H1 (cell line): ENCODE measurements around the gene ME1. TPM values are rescaled to one million over a fixed set of nuclear protein-coding genes. Genes with fewer than 3 reads are reported as not detected.

Source experiments
- CTCF ChIA-PET: fragments of 300-600 bp; sonication (Branson Sonifier 250); formaldehyde crosslinking; loops from one replicate; lab custom pipeline; 2021; ENCODE audit not compliant: partially characterized antibody; lab: Charles Lee
- POLR2A ChIA-PET: fragments of 300-600 bp; sonication (Branson Sonifier 250); formaldehyde crosslinking; loops from one replicate; lab custom pipeline; 2021; ENCODE audit warnings: inconsistent platforms; ENCODE audit not compliant: partially characterized antibody; lab: Charles Lee
- DNase-seq, 2 experiments: peaks; one replicate each; pipeline versions ENCODE4 v3.0.0 to v3.0.0-alpha.2; 2010 to 2022; ENCODE audit warnings: low spot score in 2 of 2, low read depth in 1 of 2, mixed read lengths in 1 of 2
- FAIRE-seq: peaks from 2 replicates; lab custom pipeline; 2011; peaks lifted over from hg19 to GRCh38; lab: Jason Lieb, UNC
- H2AFZ ChIP-seq: 2 replicates; pipeline ENCODE4 v1.8.1; 2012; ENCODE audit warnings: low read length, inconsistent platforms
- H2AK5ac ChIP-seq: 2 replicates; pipeline ENCODE4 v1.6.1; 2013; ENCODE audit warnings: low read depth, low read length
- H2BK120ac ChIP-seq: replicated peaks from 2 replicates; pipeline ENCODE3; 2013; ENCODE audit warnings: low read depth, low read length, inconsistent platforms
- H2BK12ac ChIP-seq: 2 replicates; pipeline ENCODE4 v1.6.1; 2013; ENCODE audit warnings: low read depth, low read length
- H2BK15ac ChIP-seq: 2 replicates; pipeline ENCODE4 v1.6.1; 2013; ENCODE audit warnings: low read length
- H2BK20ac ChIP-seq: 2 replicates; pipeline ENCODE4 v1.6.1; 2013; ENCODE audit warnings: low read length
- H2BK5ac ChIP-seq: 2 replicates; pipeline ENCODE4 v1.6.1; 2013; ENCODE audit warnings: low read depth, low read length
- H3K14ac ChIP-seq: 2 replicates; pipeline ENCODE4 v1.6.1; 2013; ENCODE audit warnings: inconsistent platforms; ENCODE audit not compliant: insufficient read length
- H3K18ac ChIP-seq: 2 replicates; pipeline ENCODE4 v1.6.1; 2013; ENCODE audit warnings: low read length; ENCODE audit errors: extremely low read depth
- H3K23ac ChIP-seq: 2 replicates; pipeline ENCODE4 v1.6.1; 2013; ENCODE audit warnings: inconsistent platforms; ENCODE audit not compliant: insufficient read length
- H3K23me2 ChIP-seq: 2 replicates; pipeline ENCODE4 v1.6.1; 2013; ENCODE audit warnings: low read depth, low read length
- H3K27ac ChIP-seq: 2 replicates; pipeline ENCODE4 v1.6.1; 2011; ENCODE audit warnings: low read depth, low read length, inconsistent platforms
- H3K27me3 ChIP-seq, 4 experiments: replicated peaks in 1 of 4; 1 replicate in 1 of 4; 2 replicates in 3 of 4; pipeline versions ENCODE4 v1.6.1 to v1.8.1; 2011 to 2013; ENCODE audit warnings: low read length in 3 of 4, mild to moderate bottlenecking in 3 of 4, inconsistent platforms in 2 of 4, mixed read lengths in 2 of 4, moderate library complexity in 1 of 4; ENCODE audit not compliant: control insufficient read depth in 3 of 4, insufficient read depth in 3 of 4; ENCODE audit errors: extremely low read depth in 1 of 4
- H3K36me3 ChIP-seq, 4 experiments: 2 replicates each; pipeline versions ENCODE4 v1.6.1 to v1.8.1; 2011 to 2013; ENCODE audit warnings: mild to moderate bottlenecking in 4 of 4, low read length in 3 of 4, moderate library complexity in 2 of 4, control low read depth in 1 of 4, inconsistent platforms in 1 of 4; ENCODE audit not compliant: insufficient read depth in 4 of 4, control insufficient read depth in 2 of 4
- H3K4ac ChIP-seq: replicated peaks from 2 replicates; pipeline ENCODE3; 2013; ENCODE audit warnings: low read length, low read depth, mixed read lengths, inconsistent platforms; ENCODE audit not compliant: insufficient read length
- H3K4me1 ChIP-seq, 4 experiments: replicated peaks in 1 of 4; 1 replicate in 1 of 4; 2 replicates in 3 of 4; pipeline versions ENCODE4 v1.6.1 to v1.8.1; 2011 to 2013; ENCODE audit warnings: low read length in 3 of 4, inconsistent platforms in 2 of 4, mixed read lengths in 1 of 4; ENCODE audit not compliant: insufficient read depth in 4 of 4, control insufficient read depth in 3 of 4
- H3K4me2 ChIP-seq, 2 experiments: 2 replicates each; pipeline versions ENCODE4 v1.6.1 to v1.8.1; 2011 to 2013; ENCODE audit warnings: low read depth in 2 of 2, low read length in 2 of 2, control low read depth in 1 of 2, inconsistent platforms in 1 of 2, mild to moderate bottlenecking in 1 of 2; ENCODE audit not compliant: insufficient read depth in 1 of 2
- H3K4me3 ChIP-seq, 4 experiments: fragments of 200-600, 300-600 bp in 1 of 4; sonication (generic), shearing (Covaris generic), sonication (Bioruptor Twin) in 1 of 4; 2 replicates each; pipeline versions ENCODE4 v1.5.1 to v1.8.1; 2011 to 2016; ENCODE audit warnings: low read length in 4 of 4, low read depth in 3 of 4, control low read depth in 2 of 4, inconsistent platforms in 2 of 4, mild to moderate bottlenecking in 2 of 4, mixed read lengths in 1 of 4, moderate library complexity in 1 of 4; ENCODE audit not compliant: insufficient read depth in 2 of 4; ENCODE audit errors: extremely low read depth in 1 of 4
- H3K56ac ChIP-seq: replicated peaks from 2 replicates; pipeline ENCODE3; 2013; ENCODE audit warnings: low read depth, mild to moderate bottlenecking, mixed read lengths, low read length, inconsistent platforms; ENCODE audit not compliant: insufficient read length
- H3K79me1 ChIP-seq: 2 replicates; pipeline ENCODE4 v1.6.1; 2013; ENCODE audit warnings: low read depth, low read length, control low read depth
- H3K79me2 ChIP-seq, 2 experiments: 2 replicates each; pipeline versions ENCODE4 v1.6.1 to v1.8.1; 2012 to 2013; ENCODE audit warnings: low read length in 2 of 2, mild to moderate bottlenecking in 2 of 2, inconsistent platforms in 1 of 2; ENCODE audit not compliant: insufficient read depth in 2 of 2, control insufficient read depth in 1 of 2
- H3K9ac ChIP-seq, 4 experiments: replicated peaks in 1 of 4; 1 replicate in 1 of 4; 2 replicates in 3 of 4; pipeline versions ENCODE4 v1.6.1 to v1.8.1; 2011 to 2013; ENCODE audit warnings: low read depth in 3 of 4, low read length in 3 of 4, control low read depth in 2 of 4, mild to moderate bottlenecking in 2 of 4, moderate library complexity in 2 of 4, inconsistent platforms in 1 of 4; ENCODE audit errors: extremely low read depth in 1 of 4
- H3K9me3 ChIP-seq, 2 experiments: 2 replicates each; pipeline versions ENCODE4 v1.6.1 to v1.8.1; 2012 to 2013; ENCODE audit warnings: mild to moderate bottlenecking in 2 of 2, moderate library complexity in 2 of 2, control low read depth in 1 of 2, inconsistent platforms in 1 of 2, low read depth in 1 of 2, low read length in 1 of 2, mixed read lengths in 1 of 2; ENCODE audit not compliant: insufficient read depth in 2 of 2
- H4K20me1 ChIP-seq, 2 experiments: replicated peaks in 1 of 2; 2 replicates each; pipeline versions ENCODE3 to v1.8.1; 2011 to 2013; ENCODE audit warnings: inconsistent platforms in 2 of 2, low read length in 2 of 2, mild to moderate bottlenecking in 1 of 2; ENCODE audit not compliant: insufficient read depth in 2 of 2, control insufficient read depth in 1 of 2
- H4K5ac ChIP-seq: 2 replicates; pipeline ENCODE4 v1.6.1; 2013; ENCODE audit warnings: low read length, low read depth, mixed read lengths, inconsistent platforms; ENCODE audit not compliant: insufficient read length
- H4K8ac ChIP-seq: 2 replicates; pipeline ENCODE4 v1.8.0; 2013; ENCODE audit warnings: mild to moderate bottlenecking, moderate library complexity, low read length, inconsistent platforms; ENCODE audit not compliant: insufficient read depth; ENCODE audit errors: extremely low read depth
- H4K91ac ChIP-seq: replicated peaks from 2 replicates; pipeline ENCODE3; 2013; ENCODE audit warnings: low read length, mixed read lengths, inconsistent platforms; ENCODE audit not compliant: insufficient read length
- BACH1 ChIP-seq: IDR thresholded peaks from 2 replicates; pipeline ENCODE4 v1.6.1; 2012; ENCODE audit warnings: low read length, improper control_type of control experiment
- EP300 ChIP-seq, 2 experiments: IDR thresholded peaks; 1 replicate in 1 of 2; 2 replicates in 1 of 2; pipeline ENCODE4 v1.6.1; 2011 to 2012; ENCODE audit warnings: low read depth in 2 of 2, low read length in 2 of 2, mild to moderate bottlenecking in 2 of 2, borderline replicate concordance in 1 of 2, inconsistent platforms in 1 of 2, moderate library complexity in 1 of 2
- EZH2 ChIP-seq: fragments of 200-600 bp; sonication (generic); IDR thresholded peaks from 2 replicates; pipeline ENCODE4 v1.7.1; 2012; ENCODE audit warnings: low read depth, mild to moderate bottlenecking, moderate library complexity, low read length, inconsistent platforms; ENCODE audit not compliant: severe bottlenecking
- GTF2F1 ChIP-seq: IDR thresholded peaks from 2 replicates; pipeline ENCODE4 v1.6.1; 2012; ENCODE audit warnings: low read depth, low read length, improper control_type of control experiment, borderline replicate concordance
- KDM1A ChIP-seq: fragments of 200-600, 300-600 bp; sonication (generic); IDR thresholded peaks from 2 replicates; pipeline ENCODE4 v1.7.1; 2016; ENCODE audit warnings: mild to moderate bottlenecking, low read length, borderline replicate concordance
- MAFK ChIP-seq: IDR thresholded peaks from 2 replicates; pipeline ENCODE4 v1.6.1; 2012; ENCODE audit warnings: low read depth, mild to moderate bottlenecking, improper control_type of control experiment, low read length
- NRF1 ChIP-seq: IDR thresholded peaks from 2 replicates; pipeline ENCODE4 v1.6.1; 2011; ENCODE audit warnings: mild to moderate bottlenecking, low read depth, low read length, improper control_type of control experiment
- RAD21 ChIP-seq, 2 experiments: IDR thresholded peaks in 1 of 2; conservative IDR thresholded peaks in 1 of 2; 2 replicates each; pipeline ENCODE4 v1.6.1; 2011; ENCODE audit warnings: low read depth in 2 of 2, low read length in 2 of 2, improper control_type of control experiment in 1 of 2, inconsistent platforms in 1 of 2, mild to moderate bottlenecking in 1 of 2, moderate library complexity in 1 of 2
- RFX5 ChIP-seq: IDR thresholded peaks from 2 replicates; pipeline ENCODE4 v1.6.1; 2011; ENCODE audit warnings: low read depth, low read length, improper control_type of control experiment, borderline replicate concordance
- RXRA ChIP-seq: IDR thresholded peaks from 2 replicates; pipeline ENCODE4 v1.6.1; 2011; ENCODE audit warnings: low read depth, mild to moderate bottlenecking, low read length, moderate library complexity; ENCODE audit not compliant: insufficient read depth
- SP2 ChIP-seq: IDR thresholded peaks from 2 replicates; pipeline ENCODE4 v1.6.1; 2012; ENCODE audit warnings: mild to moderate bottlenecking, low read length, inconsistent platforms
- USF2 ChIP-seq: IDR thresholded peaks from 2 replicates; pipeline ENCODE4 v1.6.1; 2011; ENCODE audit warnings: low read length, improper control_type of control experiment
- YY1 ChIP-seq: IDR thresholded peaks from 2 replicates; pipeline ENCODE4 v1.6.1; 2011; ENCODE audit warnings: low read depth, mild to moderate bottlenecking, low read length
- polyA plus RNA-seq, 7 experiments: library from polyadenylated mRNA; depleted of rRNA in 3 of 7; stranded (reverse) in 5 of 7; unstranded in 2 of 7; fragments of >200 nt in 5 of 7; fragments of 200-250 nt in 2 of 7; gene quantifications; 1 replicate in 5 of 7; 2 replicates in 1 of 7; 4 replicates in 1 of 7; pipeline versions ENCODE4 v1.2.1 to v1.2.3, GENCODE V29; 2011 to 2013; ENCODE audit warnings: missing spikeins in 2 of 7, mixed read lengths in 2 of 7
- total RNA-seq: library from RNA; stranded (reverse); fragmentation: NEBNext Ultra II Directional; extraction: Animal tissue kit (Norgen Biotek cat#: 25700); gene quantifications from 2 replicates; pipeline ENCODE4 v1.2.1, GENCODE V29; 2021
- TF ChIP-seq, protein P1 (sequence below): IDR thresholded peaks from 2 replicates; pipeline ENCODE4 v1.6.1; 2012; ENCODE audit warnings: inconsistent platforms

ME1 gene
- total and polyA plus RNA-seq, 2 of the 8 experiments (the other 6 are each of a cell fraction or from before 2014, with no cell fraction given), result 1.3 to 3.9 TPM

- no peak overlapping the region for H3K4me3 ChIP-seq
- H3K27ac ChIP-seq, result no peak overlapping the region
- no peak overlapping the region for H3K9ac ChIP-seq
- H3K14ac ChIP-seq, result no peak overlapping the region
- no peak overlapping the region for H2AK5ac ChIP-seq
- DNase-seq (no peak), FAIRE-seq (no peak)
- H2BK20ac ChIP-seq, result no peak overlapping the region
- ChIA-PET POLR2A (no interaction called here), CTCF (no interaction called here)
- no peak overlapping the region for H4K5ac ChIP-seq
- H2BK15ac ChIP-seq, result no peak overlapping the region
- no peak overlapping the region for H4K91ac ChIP-seq
- no peak overlapping the region for H2AFZ ChIP-seq
- H3K4ac ChIP-seq, result no peak overlapping the region
- no peak overlapping the region for H3K56ac ChIP-seq
- no peak overlapping the region for H3K18ac ChIP-seq
- H3K23me2 ChIP-seq, result no peaks in the 10 kb centered on the region
- no peaks in the 10 kb centered on the region for H3K9me3 ChIP-seq
- no peaks in the 10 kb centered on the region for H3K79me1 ChIP-seq
- no peaks in the 10 kb centered on the region for H3K27me3 ChIP-seq
- no peaks in the 10 kb centered on the region for H4K20me1 ChIP-seq
- no peaks in the 10 kb centered on the region for H3K36me3 ChIP-seq
- H4K8ac ChIP-seq, result no peak overlapping the region
- no peak overlapping the region for H2BK12ac ChIP-seq
- H2BK120ac ChIP-seq, result no peak overlapping the region
- no peak overlapping the region for H2BK5ac ChIP-seq
- H3K4me1 ChIP-seq, result no peaks in the 10 kb centered on the region
- no peaks in the 10 kb centered on the region for H3K79me2 ChIP-seq
- no peak overlapping the region for H3K4me2 ChIP-seq
- H3K23ac ChIP-seq, result no peak overlapping the region
- TF ChIP-seq YY1 (no peak), RXRA (no peak), GTF2F1 (no peak), MAFK (no peak), BACH1 (no peak), EP300 (IDR thresholded peaks at IDR 0.05; ENCODE audit: borderline replicate concordance in 1 of 2, low read depth in 2 of 2, low read length in 2 of 2) (no peak), USF2 (no peak), SP2 (no peak), RAD21 (IDR thresholded peaks at IDR 0.05 in 1 of 2, conservative IDR thresholded peaks at IDR 0.05 in 1 of 2; ENCODE audit: low read depth in 2 of 2, low read length in 2 of 2) (no peak), RFX5 (no peak), NRF1 (no peak), EZH2 (no peak), KDM1A (no peak)
- TF ChIP-seq, protein P1, sequence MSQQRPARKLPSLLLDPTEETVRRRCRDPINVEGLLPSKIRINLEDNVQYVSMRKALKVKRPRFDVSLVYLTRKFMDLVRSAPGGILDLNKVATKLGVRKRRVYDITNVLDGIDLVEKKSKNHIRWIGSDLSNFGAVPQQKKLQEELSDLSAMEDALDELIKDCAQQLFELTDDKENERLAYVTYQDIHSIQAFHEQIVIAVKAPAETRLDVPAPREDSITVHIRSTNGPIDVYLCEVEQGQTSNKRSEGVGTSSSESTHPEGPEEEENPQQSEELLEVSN, result no peak
Measured at GRCh38 chr6:83384751-83385150, 46.1 kb downstream of the ME1 start.
